Activated T-cell treated with anti-CD3 and anti-CD28 coated beads, Interleukin-2, amount 50 U/mL, for 24 hours (primary cell): ENCODE results near the gene YWHAG.
"Not testable (repeated sequence)": the region's sequence is repeated elsewhere in the genome, so short reads cannot be mapped to it uniquely, and the experiment has no call there.

Source experiments
- DNase-seq: peaks from one replicate; pipeline ENCODE4 v3.0.0-alpha.2; 2020
- H3K27ac Mint-ChIP-seq: 2 replicates; pipeline ENCODE4 v1.8.0; 2020; ENCODE audit warnings: mild to moderate bottlenecking, mixed read lengths
- H3K27me3 Mint-ChIP-seq: 2 replicates; pipeline ENCODE4 v1.8.0; 2020; ENCODE audit warnings: mixed read lengths
- H3K36me3 Mint-ChIP-seq: 2 replicates; pipeline ENCODE4 v1.8.0; 2020; ENCODE audit warnings: low read depth, mixed read lengths
- H3K4me1 Mint-ChIP-seq: 2 replicates; pipeline ENCODE4 v1.8.0; 2020; ENCODE audit warnings: low read depth, mixed read lengths
- H3K4me3 Mint-ChIP-seq: 2 replicates; pipeline ENCODE4 v1.8.0; 2020; ENCODE audit warnings: mild to moderate bottlenecking, moderate library complexity, mixed read lengths
- H3K9me3 Mint-ChIP-seq: 2 replicates; pipeline ENCODE4 v1.8.0; 2020; ENCODE audit warnings: mixed read lengths

Gene YWHAG

DNA sequence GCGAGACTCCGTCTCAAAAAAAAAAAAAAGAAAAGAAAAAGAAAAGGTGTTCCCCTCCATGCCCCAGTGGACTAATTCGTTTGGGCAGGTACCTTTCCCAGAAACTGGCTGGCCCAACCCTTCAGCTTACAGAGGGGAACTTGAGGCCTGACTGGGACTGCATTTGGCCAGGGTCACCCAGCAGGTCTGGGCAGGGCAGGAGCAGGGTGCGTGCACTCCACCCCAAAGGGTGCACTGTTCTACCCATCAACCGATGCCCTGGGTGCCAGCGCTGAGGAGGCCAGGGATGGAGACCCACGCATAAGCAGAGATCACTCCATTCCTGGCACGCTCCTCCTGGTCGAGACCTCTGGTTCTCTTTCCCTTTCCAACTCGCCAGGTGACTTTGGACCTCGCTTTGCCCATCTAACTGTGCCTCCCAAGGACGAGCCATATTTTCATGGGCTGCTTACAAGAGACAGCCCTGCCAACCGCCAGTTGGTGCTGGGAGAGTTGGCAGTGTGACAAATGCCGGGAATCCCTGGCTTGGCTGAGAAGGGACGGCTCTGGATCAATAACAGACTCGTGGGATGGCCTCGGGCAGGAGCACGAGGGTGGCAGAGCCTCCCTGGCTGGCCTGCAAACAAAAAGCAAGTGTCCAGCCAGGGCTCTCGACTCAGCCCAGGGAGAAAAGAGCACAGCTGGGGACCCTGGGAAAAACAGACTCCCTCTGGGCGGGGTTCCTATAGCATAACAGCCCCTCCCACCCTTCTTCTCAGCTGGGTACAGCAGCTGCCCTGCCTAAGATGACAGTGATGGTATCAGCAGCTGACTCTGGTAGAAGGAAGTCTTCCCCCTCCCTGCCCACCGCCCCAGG is 48.5 kb downstream of the YWHAG start:
- DNase-seq = no peak
- Mint-ChIP-seq H3K4me3 (no peak overlapping the region), H3K27ac (no peak overlapping the region), H3K4me1 (peaks cover 4% of the 10 kb centered on the region), H3K27me3 (no peaks in the 10 kb centered on the region), H3K36me3 (no peaks in the 10 kb centered on the region), H3K9me3 (no peaks in the 10 kb centered on the region)

DNA sequence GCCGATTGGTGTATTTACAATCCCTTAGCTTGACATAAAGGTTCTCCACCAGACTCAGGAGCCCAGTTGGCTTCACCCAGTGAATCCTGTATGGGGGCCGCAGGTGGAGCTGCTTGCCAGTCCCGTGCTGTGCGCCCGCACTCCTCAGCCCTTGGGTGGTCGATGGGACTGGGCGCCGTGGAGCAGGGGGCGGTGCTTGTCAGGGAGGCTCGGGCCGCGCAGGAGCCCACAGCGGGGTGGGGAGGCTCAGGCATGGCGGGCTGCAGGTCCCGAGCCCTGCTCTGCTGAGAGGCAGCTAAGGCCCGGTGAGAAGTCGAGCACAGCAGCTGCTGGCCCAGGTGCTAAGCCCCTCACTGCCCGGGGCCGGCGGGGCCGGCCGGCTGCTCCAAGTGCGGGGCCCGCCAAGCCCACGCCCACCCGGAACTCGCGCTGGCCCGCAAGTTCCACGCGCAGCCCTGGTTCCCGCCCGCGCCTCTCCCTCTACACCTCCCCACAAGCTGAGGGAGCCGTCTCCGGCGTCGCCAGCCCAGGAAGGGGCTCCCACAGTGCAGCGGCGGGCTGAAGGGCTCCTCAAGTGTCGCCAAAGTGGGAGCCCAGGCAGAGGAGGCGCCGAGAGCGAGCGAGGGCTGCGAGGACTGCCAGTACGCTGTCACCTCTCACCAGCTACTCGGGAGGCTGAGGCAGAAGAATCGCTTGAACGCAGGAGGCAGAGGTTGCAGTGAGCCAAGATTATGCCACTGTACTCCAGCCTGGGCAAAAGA is 49.3 kb downstream of the YWHAG start:
- H3K27me3 Mint-ChIP-seq, H3K4me1 Mint-ChIP-seq, H3K4me3 Mint-ChIP-seq, H3K9me3 Mint-ChIP-seq, DNase-seq, H3K27ac Mint-ChIP-seq, H3K36me3 Mint-ChIP-seq: not testable (repeated sequence)

DNA sequence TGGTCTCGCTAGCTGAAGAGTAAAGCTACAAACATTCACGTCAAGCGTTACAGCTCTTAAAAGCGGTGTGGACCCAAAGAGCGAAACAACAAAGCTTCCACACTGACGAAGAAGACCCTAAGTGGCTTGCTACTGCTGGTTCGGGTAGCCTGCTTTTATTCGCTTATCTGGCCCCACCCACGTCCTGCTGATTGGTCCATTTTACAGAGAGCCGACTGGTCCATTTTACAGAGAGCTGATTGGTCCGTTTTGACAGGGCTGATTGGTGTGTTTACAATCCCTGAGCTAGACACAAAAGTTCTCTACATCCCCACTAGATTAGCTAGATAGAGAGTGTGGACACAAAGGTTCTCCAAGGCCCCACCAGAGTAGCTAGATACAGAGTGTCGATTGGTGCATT is 49.9 kb downstream of the YWHAG start:
- H3K27ac Mint-ChIP-seq, H3K27me3 Mint-ChIP-seq, H3K4me1 Mint-ChIP-seq, DNase-seq, H3K4me3 Mint-ChIP-seq, H3K9me3 Mint-ChIP-seq, H3K36me3 Mint-ChIP-seq: not testable (repeated sequence)

DNA sequence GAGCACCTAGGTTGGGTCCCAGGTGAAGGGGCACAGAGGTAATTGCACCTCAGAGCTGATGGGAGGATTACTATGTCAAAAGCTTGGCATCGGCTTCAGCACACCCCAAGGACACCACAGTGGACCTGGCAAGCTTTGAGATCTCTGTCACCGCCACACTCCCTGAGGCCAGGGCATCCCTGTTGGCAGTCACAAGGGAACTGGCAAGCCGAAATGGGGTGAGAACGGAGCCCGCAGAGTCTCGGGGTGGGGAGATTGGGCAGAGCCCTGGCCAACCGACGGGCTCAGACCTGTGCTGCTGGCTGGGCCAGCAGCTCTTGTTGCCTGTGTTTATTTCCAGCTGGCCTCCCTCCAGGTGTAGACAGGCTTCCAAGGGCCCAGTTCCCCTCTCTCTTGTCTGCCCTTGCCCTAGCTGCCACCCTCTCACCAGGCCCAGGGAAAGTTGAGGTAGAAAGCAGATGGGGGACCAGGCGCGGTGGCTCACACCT is 53.9 kb downstream of the YWHAG start:
- peaks cover 5% of the 10 kb centered on the region for H3K27me3 Mint-ChIP-seq
- H3K4me1 Mint-ChIP-seq = peaks cover 21% of the 10 kb centered on the region
- no peaks in the 10 kb centered on the region for H3K9me3 Mint-ChIP-seq
- no peak overlapping the region for H3K4me3 Mint-ChIP-seq
- H3K27ac Mint-ChIP-seq = no peak overlapping the region
- no peak for DNase-seq
- H3K36me3 Mint-ChIP-seq = peaks cover 7% of the 10 kb centered on the region

DNA sequence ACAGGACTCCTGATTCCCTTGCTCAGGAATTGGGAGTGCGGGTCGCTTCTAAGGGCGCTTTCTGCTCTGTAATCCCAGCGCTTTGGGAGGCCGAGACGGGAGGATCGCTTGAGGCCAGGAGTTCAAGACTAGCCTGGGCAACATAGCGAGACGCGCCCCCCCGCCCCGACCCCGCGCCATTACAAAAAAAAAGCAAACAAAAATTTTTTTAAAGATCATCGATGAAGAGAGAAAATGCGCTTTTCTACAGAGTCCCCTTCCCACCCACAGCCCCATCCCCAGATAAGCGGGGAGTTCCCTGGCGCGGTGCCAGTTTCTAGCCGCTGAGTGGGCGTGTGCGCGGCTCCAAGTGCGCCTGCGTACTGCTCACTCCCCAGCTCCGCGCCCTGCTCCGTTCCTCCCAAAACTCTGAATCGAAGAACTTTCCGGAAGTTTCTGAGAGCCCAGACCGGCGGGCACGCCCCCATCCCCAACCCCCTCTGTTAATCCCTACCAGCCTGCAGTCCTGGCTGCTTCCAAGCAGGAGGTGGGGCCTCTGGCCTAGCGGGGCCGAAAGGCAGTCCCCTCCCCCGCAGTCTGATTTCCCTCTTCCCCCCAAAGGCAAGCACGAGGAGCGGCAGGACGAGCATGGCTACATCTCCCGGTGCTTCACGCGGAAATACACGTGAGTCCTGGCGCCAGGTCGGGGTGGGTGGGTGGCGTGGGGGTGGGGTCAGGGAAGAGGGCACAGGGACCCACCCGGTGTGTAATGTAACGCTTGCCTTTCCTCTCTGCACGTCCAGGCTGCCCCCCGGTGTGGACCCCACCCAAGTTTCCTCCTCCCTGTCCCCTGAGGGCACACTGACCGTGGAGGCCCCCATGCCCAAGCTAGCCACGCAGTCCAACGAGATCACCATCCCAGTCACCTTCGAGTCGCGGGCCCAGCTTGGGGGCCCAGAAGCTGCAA is 55.3 kb downstream of the YWHAG start:
- peak overlapping the region; percentile 83 for H3K4me3 Mint-ChIP-seq
- peaks cover 5% of the 10 kb centered on the region for H3K27me3 Mint-ChIP-seq
- peak; percentile 87 for DNase-seq
- peaks cover 21% of the 10 kb centered on the region for H3K4me1 Mint-ChIP-seq
- H3K36me3 Mint-ChIP-seq = peaks cover 7% of the 10 kb centered on the region
- no peaks in the 10 kb centered on the region for H3K9me3 Mint-ChIP-seq
- H3K27ac Mint-ChIP-seq = peak overlapping the region; percentile 92

DNA sequence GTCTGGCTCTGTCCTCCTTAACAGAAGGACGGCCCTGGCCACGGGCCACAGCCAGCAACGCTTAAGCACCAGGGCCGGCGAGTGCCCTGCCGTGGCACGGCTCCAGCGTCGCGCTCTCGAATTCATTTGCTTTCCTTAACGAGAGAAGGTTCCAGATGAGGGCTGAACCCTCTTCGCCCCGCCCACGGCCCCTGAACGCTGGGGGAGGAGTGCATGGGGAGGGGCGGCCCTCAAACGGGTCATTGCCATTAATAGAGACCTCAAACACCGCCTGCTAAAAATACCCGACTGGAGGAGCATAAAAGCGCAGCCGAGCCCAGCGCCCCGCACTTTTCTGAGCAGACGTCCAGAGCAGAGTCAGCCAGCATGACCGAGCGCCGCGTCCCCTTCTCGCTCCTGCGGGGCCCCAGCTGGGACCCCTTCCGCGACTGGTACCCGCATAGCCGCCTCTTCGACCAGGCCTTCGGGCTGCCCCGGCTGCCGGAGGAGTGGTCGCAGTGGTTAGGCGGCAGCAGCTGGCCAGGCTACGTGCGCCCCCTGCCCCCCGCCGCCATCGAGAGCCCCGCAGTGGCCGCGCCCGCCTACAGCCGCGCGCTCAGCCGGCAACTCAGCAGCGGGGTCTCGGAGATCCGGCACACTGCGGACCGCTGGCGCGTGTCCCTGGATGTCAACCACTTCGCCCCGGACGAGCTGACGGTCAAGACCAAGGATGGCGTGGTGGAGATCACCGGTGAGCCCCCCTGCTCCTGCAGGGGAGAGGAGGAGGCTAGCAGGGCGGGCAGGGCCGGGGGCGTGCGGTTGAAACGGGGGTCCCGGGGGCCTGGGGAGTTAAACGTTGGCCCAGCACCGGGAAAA is 56.2 kb downstream of the YWHAG start, which contains the start of gene HSPB1:
HSPB1 (plus strand) TSS at position 327 of the 855 bp plus-strand sequence; CDS start at position 367, 40 bp downstream.
- no peaks in the 10 kb centered on the region for H3K9me3 Mint-ChIP-seq
- peaks cover 21% of the 10 kb centered on the region for H3K4me1 Mint-ChIP-seq
- peak within 1 kb of the TSS; percentile 83 for H3K4me3 Mint-ChIP-seq
- DNase-seq = peak; percentile 73
- peaks cover 7% of the 10 kb centered on the region for H3K36me3 Mint-ChIP-seq
- peak within 1 kb of the TSS; percentile 92 for H3K27ac Mint-ChIP-seq
- peaks cover 5% of the 10 kb centered on the region for H3K27me3 Mint-ChIP-seq

DNA sequence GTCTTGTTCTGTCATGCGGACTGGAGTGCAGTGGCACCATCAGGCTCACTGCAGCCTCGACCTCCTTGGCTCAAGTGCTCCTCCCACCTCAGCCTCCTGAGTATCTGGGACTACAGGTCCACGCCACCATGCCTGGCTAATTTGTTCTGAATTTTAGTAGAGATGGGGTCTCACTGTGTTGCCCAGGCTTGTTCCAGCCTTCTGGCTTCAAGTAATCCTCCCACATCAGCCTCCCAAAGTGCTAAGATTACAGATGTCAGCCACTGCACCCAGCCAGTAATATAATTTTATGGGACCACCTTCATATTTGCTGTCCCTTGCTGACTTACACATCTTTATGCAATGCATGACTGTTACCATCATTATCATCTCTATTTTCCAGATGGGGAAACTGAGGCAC is 57.8 kb downstream of the YWHAG start:
- Mint-ChIP-seq H3K4me3 (no peak overlapping the region), H3K27me3 (peaks cover 5% of the 10 kb centered on the region), H3K27ac (no peak overlapping the region), H3K36me3 (peaks cover 7% of the 10 kb centered on the region), H3K9me3 (no peaks in the 10 kb centered on the region), H3K4me1 (peaks cover 21% of the 10 kb centered on the region)
- DNase-seq = no peak

DNA sequence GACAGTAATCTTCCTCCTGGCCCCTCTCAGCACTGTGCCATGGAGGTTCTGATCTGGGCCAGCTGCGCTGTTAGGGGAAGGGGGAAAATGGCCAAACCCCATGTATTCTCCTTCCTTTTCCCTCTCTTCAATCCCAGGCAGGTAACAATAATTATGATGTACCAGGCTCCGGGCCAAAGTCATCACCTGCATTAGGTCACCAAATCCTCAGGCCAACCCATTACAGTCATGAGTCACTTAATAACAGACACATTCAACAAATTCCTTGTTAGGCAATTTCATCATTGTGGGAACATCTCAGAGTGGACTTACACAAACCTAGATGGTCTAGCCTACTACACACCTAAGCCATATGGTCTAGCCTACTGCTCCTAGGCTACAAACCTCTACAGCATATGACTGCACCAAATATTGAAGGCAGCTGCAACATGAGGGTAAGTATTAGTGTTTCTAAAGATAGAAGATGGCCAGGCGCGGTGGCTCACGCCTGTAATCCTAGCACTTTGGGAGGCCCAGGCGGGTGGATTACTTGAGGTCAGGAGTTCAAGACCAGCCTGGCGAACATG is 58.5 kb downstream of the YWHAG start:
- H3K4me1 Mint-ChIP-seq = peaks cover 21% of the 10 kb centered on the region
- no peak for DNase-seq
- H3K4me3 Mint-ChIP-seq = no peak overlapping the region
- no peak overlapping the region for H3K27ac Mint-ChIP-seq
- H3K9me3 Mint-ChIP-seq = no peaks in the 10 kb centered on the region
- peaks cover 7% of the 10 kb centered on the region for H3K36me3 Mint-ChIP-seq
- peaks cover 5% of the 10 kb centered on the region for H3K27me3 Mint-ChIP-seq

DNA sequence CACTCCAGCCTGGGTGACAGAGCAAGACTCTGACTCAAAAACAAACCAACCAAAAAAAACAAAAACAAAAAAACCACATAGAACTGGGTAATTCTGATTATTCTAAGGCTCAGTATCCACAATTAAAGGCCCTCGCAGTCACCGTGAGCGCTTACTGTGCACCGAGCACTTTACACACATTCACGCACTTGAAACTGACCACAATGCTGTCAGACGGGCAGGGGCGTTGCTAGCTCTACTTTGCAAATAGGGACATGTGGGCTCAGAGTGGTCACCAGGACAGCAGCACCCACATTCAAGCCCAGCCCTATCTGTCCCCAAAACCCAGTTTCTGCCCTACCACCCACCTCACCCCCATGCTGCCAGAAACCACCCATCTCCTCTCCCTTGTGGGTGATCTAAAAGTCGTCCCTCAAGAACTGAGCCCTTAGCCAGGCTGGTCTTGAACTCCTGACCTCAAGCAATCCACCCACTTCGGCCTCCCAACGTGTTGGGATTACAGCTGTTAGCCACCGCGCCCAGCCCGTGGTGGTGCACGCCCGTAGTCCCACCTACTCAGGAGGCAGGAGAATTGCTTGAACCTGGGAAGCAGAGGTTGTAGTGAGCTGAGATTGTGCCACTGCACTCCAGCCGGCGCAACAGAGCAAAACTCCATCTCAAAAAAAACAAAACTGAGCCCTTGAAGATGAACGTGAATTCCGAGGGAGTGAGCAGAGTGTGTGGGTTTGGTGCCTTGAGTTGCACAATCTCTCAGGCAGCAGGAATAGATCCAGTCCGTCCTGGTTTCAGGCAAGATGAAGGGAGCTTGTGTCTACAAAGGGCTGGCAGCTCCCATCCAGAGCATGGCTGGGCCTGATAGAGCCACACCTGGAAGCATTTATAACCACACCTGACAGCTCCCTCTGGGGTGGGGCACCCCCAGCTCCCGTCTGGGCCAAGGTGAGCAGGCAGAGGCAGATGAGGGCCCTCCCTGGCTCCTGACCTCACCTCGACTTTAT is 61.7 kb downstream of the YWHAG start:
- Mint-ChIP-seq H3K4me3 (no peak overlapping the region), H3K9me3 (no peaks in the 10 kb centered on the region), H3K36me3 (no peaks in the 10 kb centered on the region), H3K4me1 (peaks cover 2% of the 10 kb centered on the region), H3K27me3 (peaks cover under 1% of the 10 kb centered on the region), H3K27ac (no peak overlapping the region)
- no peak for DNase-seq

DNA sequence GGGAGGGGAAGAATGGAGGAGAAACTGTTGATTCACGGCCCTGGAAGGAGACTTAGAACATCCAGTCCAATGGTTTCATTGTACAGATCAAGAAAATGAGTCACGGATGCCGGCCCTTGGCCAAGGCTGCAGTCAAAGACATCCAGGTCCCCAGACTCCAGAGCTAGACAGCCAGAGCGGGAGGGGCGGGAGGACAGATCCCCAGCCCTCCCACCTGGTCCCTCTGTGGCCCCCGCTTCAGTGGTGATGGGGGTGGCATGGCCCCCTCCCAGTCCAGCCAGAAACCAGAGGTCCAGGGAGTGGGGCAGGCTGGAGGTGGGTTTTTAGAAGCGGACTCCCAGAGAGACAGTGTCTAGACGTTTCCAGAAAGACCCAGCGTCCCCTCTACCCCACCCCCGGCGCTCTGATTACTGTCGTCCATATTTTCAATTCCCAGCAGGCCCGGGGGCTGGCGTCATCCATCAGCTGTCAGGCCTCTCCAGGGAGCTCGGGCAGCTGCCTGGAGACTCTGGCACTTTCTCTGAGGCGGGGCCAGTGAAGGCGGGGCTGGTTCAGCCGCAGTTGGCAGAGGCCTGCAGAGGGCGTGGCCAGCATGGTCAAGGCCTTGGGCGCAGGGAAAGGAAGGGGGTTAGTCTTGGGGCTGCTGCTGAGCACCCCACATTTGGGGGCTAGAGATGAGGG is 64.3 kb downstream of the YWHAG start:
- H3K27ac Mint-ChIP-seq = no peak overlapping the region
- no peak for DNase-seq
- H3K4me3 Mint-ChIP-seq = no peak overlapping the region
- H3K27me3 Mint-ChIP-seq = no peaks in the 10 kb centered on the region
- peaks cover 12% of the 10 kb centered on the region for H3K4me1 Mint-ChIP-seq
- H3K36me3 Mint-ChIP-seq = no peaks in the 10 kb centered on the region
- no peaks in the 10 kb centered on the region for H3K9me3 Mint-ChIP-seq

DNA sequence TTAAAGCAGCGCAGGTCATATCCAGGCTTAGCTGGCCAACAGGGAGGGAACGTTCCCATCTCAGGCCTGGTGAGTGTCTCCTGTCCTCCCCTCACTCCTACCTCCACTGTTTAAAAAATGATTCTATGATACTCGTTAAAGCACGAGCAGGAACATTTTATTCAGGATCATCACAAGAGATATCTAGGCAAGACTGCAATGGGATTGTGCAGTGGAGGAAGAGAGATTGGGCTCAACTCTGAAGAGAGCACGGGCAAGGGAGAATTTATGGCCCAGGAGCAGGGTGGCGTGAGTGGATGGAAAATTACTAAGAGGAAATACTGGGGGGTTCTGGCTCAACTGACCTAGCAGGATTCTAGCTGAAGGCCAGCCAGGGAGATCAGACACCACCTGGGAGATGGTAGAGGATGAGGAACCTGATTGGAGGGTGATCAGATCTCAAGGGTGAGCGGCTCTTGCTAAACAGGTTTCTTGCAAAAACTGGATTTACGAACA is 65.3 kb downstream of the YWHAG start:
- H3K4me1 Mint-ChIP-seq = peaks cover 12% of the 10 kb centered on the region
- no peak overlapping the region for H3K4me3 Mint-ChIP-seq
- H3K9me3 Mint-ChIP-seq = no peaks in the 10 kb centered on the region
- DNase-seq = no peak
- H3K36me3 Mint-ChIP-seq = no peaks in the 10 kb centered on the region
- no peaks in the 10 kb centered on the region for H3K27me3 Mint-ChIP-seq
- no peak overlapping the region for H3K27ac Mint-ChIP-seq

DNA sequence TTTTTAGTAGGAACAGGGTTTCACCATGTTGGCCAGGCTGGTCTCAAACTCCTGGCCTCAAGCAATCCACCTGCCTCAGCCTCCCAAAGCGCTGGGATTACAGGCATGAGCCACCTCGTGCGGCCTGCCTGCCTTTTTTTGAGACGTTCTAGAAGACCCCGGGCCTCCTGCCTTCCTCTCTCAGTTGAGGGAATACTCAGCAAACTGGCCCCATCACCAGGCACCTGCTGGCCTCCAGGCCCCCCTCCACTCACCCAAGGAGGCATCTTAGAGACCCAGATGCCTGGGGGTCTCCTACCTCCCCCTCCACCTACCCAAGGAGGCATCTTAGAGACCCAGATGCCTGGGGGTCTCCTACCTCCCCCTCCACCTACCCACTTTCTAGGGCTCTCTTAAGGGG is 65.9 kb downstream of the YWHAG start:
- H3K27ac Mint-ChIP-seq = not testable (repeated sequence)
- H3K4me1 Mint-ChIP-seq = peaks cover 12% of the 10 kb centered on the region

More for the DNA sequence above, 65.9 kb downstream of the YWHAG start:
- not testable (repeated sequence) for H3K4me3 Mint-ChIP-seq, H3K36me3 Mint-ChIP-seq, H3K27me3 Mint-ChIP-seq, H3K9me3 Mint-ChIP-seq, DNase-seq
